ENCODE data around the gene MX1. TPM values are rescaled to one million over a fixed set of nuclear protein-coding genes. Genes with fewer than 3 reads are reported as not detected.

MX1 gene
- total and polyA plus RNA-seq, 8 donors, result 11.4 to 125 (median 30.4) TPM

DNA sequence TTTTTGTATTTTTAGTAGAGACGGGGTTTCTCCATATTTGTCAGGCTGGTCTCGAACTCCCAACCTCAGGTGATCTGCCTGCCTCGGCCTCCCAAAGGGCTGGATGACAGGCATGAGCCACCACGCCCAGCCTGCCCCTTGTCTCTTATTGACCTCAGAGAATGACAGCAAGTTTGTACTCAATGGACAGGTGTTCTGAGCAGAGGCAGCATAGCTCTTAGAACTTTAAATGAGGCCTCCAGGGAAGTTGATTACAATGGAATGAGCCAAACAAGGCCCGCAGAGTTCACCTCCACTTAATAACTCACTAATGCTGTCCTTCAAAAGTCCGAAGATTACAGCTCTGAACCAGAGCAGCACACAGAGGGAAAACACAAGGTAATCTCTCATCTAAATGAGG, 71.0 kb downstream of the MX1 start:
- Histone ChIP-seq H3K27me3 (peaks cover 0 to 6% (median 0%) of the 10 kb centered on the region in 3 donors), H3K27ac (peak overlapping the region; percentile 50 to 97 (median 91)), H3K36me3 (peaks cover 11 to 27% (median 22%) of the 10 kb centered on the region in 4 donors), H3K9me3 (no peaks in the 10 kb centered on the region), H3K4me1 (peaks cover 7 to 65% (median 31%) of the 10 kb centered on the region in 4 donors), H3K4me3 (no peak overlapping the region)
- intact Hi-C loops (cut with DNase I; ENCODE audit: low total_unique reads), result no loop called here
- peak in 1 of 2 donors; percentile 61 for DNase-seq
- TF ChIP-seq POLR2AphosphoS5 (IDR thresholded peaks at IDR 0.05) (no peak), EP300 (IDR thresholded peaks at IDR 0.05) (no peak), POLR2A (IDR thresholded peaks at IDR 0.05) (no peak)
- TF ChIP-seq, protein P1, sequence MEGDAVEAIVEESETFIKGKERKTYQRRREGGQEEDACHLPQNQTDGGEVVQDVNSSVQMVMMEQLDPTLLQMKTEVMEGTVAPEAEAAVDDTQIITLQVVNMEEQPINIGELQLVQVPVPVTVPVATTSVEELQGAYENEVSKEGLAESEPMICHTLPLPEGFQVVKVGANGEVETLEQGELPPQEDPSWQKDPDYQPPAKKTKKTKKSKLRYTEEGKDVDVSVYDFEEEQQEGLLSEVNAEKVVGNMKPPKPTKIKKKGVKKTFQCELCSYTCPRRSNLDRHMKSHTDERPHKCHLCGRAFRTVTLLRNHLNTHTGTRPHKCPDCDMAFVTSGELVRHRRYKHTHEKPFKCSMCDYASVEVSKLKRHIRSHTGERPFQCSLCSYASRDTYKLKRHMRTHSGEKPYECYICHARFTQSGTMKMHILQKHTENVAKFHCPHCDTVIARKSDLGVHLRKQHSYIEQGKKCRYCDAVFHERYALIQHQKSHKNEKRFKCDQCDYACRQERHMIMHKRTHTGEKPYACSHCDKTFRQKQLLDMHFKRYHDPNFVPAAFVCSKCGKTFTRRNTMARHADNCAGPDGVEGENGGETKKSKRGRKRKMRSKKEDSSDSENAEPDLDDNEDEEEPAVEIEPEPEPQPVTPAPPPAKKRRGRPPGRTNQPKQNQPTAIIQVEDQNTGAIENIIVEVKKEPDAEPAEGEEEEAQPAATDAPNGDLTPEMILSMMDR (IDR thresholded peaks at IDR 0.05), result no peak
- 37 to 67% (median 49%) methylated on average over 6 of the region's 6 CpGs for WGBS, 5 donors

DNA sequence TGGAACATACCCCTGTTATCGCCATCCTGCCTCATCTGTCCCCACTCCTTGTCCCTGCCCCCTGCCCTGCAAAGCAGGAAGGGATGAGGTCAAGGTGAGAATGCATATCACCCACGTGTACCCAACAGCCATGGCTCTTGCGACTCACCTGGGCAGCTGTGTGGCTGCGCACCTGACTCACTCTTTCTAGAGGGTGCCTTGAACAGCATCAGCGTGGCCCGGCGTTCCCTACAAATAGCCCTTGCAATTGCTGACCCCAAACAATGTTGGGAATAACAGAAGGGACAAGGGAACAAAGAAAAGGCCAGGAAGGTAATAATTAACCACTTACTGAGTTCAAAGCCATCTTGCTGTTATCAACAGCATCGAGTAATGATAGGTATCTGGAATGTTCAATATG, 71.7 kb downstream of the MX1 start:
- intact Hi-C loops (cut with DNase I; ENCODE audit: low total_unique reads), result no loop called here

DNA sequence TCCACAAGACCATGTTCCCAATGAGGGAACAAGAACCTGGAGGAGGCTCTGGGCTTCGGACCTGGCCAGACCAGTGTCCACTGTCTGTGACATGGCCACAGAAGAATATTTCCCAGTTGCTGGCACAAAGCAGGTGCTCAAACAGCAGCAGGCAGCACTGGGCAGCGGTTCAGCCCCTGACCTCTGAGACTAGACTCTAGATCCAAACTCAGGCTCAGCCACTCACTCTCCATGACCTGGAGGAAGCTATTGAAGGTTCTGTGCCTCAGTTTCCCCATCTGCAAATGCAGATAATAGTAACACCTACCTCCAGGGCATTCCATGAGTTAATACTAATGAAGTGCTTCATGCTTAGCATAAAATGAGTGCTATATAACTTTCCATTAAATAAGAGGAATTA, 73.9 kb downstream of the MX1 start:
- intact Hi-C loops (cut with DNase I; ENCODE audit: low total_unique reads), result no loop called here
- peak overlapping the region in 3 of 4 donors; percentile 18 to 29 (median 20) for H3K4me3 ChIP-seq
- no peak for DNase-seq
- H3K4me1 ChIP-seq, result peaks cover 7 to 61% (median 48%) of the 10 kb centered on the region in 4 donors
- H3K27me3 ChIP-seq, result peaks cover 0 to 15% (median 0%) of the 10 kb centered on the region in 3 donors
- WGBS, 5 donors, result 27 to 71% (median 36%) methylated on average over 2 of the region's 2 CpGs
- H3K9me3 ChIP-seq, result no peaks in the 10 kb centered on the region
- no peak for TF ChIP-seq POLR2A (IDR thresholded peaks at IDR 0.05)
- H3K27ac ChIP-seq, result peak overlapping the region; percentile 74 to 97 (median 91)
- peaks cover 0 to 5% (median 0%) of the 10 kb centered on the region in 4 donors for H3K36me3 ChIP-seq

More for the DNA sequence above, 71.7 kb downstream of the MX1 start:
- peaks cover 7 to 60% (median 37%) of the 10 kb centered on the region in 4 donors for H3K4me1 ChIP-seq
- peaks cover 0 to 6% (median 0%) of the 10 kb centered on the region in 3 donors for H3K27me3 ChIP-seq
- H3K9me3 ChIP-seq, result no peaks in the 10 kb centered on the region
- peak overlapping the region; percentile 55 to 97 (median 91) for H3K27ac ChIP-seq
- DNase-seq, result no peak
- 31 to 65% (median 46%) methylated on average over 8 of the region's 8 CpGs for WGBS, 5 donors
- peaks cover 10 to 21% (median 18%) of the 10 kb centered on the region in 4 donors for H3K36me3 ChIP-seq
- no peak overlapping the region for H3K4me3 ChIP-seq
- TF ChIP-seq, protein P1 (IDR thresholded peaks at IDR 0.05), result no peak
- TF ChIP-seq POLR2AphosphoS5 (IDR thresholded peaks at IDR 0.05), result peak in 1 of 3 donors; percentile 60

DNA sequence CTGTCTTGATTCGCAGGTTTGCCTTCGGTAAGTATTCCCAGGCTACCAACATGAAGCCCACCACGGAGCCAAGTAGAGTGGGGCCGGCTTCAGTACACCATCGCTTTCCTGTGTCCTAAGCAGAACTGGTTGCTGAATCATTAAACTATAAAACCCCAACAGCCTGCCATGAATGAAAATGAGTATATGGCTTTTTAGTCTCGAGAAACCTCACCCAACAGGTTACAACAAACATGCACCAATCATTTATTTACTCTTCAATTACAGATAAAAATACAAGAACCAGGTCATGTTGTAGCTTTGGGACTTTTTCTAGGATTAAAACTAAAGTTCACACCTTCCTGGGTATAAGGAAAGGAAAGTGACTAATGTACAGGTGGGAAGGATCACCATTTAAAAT, 74.3 kb downstream of the MX1 start:
- Histone ChIP-seq H3K27me3 (peaks cover 0 to 19% (median 0%) of the 10 kb centered on the region in 3 donors), H3K27ac (peak overlapping the region; percentile 70 to 97 (median 91)), H3K36me3 (peaks cover 0 to 5% (median 0%) of the 10 kb centered on the region in 4 donors), H3K4me1 (peaks cover 7 to 63% (median 48%) of the 10 kb centered on the region in 4 donors), H3K9me3 (no peaks in the 10 kb centered on the region), H3K4me3 (peak overlapping the region in 3 of 4 donors; percentile 18 to 29 (median 20))
- intact Hi-C loops (cut with DNase I; ENCODE audit: low total_unique reads), result no loop called here
- peak in 1 of 2 donors; percentile 73 for DNase-seq
- WGBS, 5 donors, result 29 to 77% (median 42%) methylated on average over 6 of the region's 6 CpGs
- TF ChIP-seq POLR2A (IDR thresholded peaks at IDR 0.05) (no peak), EP300 (IDR thresholded peaks at IDR 0.05) (no peak), POLR2AphosphoS5 (IDR thresholded peaks at IDR 0.05) (no peak)
- TF ChIP-seq, protein P1 (IDR thresholded peaks at IDR 0.05), result no peak

DNA sequence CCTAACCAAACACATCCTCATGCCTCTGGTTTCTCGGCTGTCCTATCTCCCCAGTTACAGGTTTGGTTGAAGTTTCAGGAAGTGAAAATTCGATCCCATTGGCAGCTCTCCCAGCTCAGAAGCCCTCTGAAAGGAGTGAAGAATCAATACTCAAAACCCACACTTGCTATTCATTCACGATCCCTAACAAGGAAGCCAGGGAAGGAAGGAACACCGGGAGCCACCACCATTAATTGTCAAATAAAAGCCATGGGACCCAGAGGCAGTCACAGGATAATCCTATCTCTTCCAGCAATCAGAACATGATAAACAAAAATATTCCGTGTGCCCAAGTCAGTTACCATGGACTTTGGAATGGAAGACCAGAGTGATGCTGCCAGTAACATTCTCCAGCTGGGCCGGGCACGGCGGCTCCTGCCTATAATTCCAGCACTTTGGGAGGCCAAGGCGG, 74.9 kb downstream of the MX1 start:
- 21 to 51% (median 34%) methylated on average over 9 of the region's 9 CpGs for WGBS, 5 donors
- H3K4me1 ChIP-seq, result peaks cover 7 to 57% (median 48%) of the 10 kb centered on the region in 4 donors
- intact Hi-C loops (cut with DNase I; ENCODE audit: low total_unique reads), result no loop called here
- H3K27ac ChIP-seq, result peak overlapping the region; percentile 71 to 97 (median 91)
- peaks cover 0 to 25% (median 0%) of the 10 kb centered on the region in 3 donors for H3K27me3 ChIP-seq
- no peaks in the 10 kb centered on the region for H3K9me3 ChIP-seq
- peak; percentile 57 to 74 for DNase-seq
- peak in 2 of 3 donors; percentile 52 to 62 for TF ChIP-seq POLR2AphosphoS5 (IDR thresholded peaks at IDR 0.05)
- TF ChIP-seq EP300 (IDR thresholded peaks at IDR 0.05), result no peak
- peak overlapping the region in 3 of 4 donors; percentile 2 to 29 (median 13) for H3K4me3 ChIP-seq
- H3K36me3 ChIP-seq, result peaks cover 0 to 5% (median 0%) of the 10 kb centered on the region in 4 donors

All from stomach (tissue), 9 donors.